ENCODE data around the gene SLC16A7.
A peak's percentile ranks its signal among the peaks of the same experiment; 100 is the strongest.

The SLC16A7 gene

DNA sequence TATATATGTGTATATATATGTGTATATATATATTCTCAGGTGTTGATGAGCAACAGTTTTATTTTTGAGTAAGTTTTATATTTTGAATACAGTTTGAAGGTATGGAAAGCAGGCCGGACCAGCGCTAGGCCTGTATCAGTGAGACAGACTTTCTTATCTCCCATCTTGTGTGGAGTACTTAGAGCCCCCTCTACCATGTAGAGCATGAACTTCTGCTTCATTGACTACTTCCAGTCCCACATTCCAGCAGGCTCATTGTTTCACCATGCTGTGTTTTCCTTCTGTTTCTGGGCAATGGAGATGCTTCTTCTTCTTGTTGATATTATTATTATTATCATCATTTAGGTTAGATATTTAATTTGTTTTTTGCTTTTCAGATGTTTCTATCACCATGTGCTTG is 76.4 kb downstream of the SLC16A7 start:
- no peak for DNase-seq

DNA sequence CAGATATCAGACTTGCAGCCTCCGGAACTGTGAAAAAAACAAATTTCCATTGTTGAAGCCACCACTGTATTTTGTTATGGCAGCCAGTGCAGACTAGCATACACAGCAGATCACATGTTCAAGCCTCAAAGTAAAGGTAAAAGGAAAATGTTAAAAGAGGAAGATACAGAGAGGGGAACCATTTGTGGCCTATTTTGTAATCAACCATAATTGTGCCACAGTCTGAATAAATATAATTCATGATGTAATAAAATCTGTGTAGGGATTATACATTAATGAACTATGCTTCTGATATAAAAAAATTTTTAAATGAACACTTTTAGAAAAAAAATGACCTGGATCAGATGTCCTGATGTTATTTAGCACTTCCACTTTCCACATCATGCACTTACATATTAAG is 79.6 kb downstream of the SLC16A7 start:
- no peak for DNase-seq

GRCh38 chr12:59677857-59678256 is 82.0 kb downstream of the SLC16A7 start:
- no peak for DNase-seq

DNA sequence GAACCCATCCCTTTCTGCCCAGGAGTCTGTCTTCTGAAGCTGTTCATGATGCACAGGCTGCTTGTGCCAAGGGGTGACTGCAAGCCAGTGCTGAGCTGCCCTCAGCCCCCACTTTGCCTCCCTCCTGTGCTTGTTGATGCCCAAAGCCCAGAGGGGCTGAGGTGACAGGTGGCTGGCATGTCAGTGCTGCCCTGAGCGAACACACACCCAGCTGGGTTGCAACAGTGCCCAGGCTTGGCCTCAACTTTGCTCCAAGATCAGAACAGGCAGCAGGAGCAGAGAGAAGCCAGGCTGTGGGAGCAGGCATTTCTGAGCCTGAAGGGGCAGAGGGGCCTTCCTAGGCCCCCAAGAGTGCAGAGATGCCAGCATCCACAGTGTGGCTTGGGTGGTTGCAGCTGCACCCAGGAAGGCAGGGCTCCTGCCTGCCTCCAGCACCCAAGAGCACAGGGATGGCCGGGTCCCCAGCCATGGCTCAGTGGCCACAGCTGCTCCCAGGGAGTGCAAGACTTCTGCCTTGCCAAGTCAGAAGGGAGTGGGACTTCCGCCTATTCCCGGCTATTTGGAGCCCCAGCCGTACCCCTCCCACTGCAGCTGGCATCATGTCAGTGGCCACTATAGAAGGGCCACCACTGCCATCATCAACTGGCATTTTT is 83.1 kb downstream of the SLC16A7 start:
- no peak for DNase-seq

DNA sequence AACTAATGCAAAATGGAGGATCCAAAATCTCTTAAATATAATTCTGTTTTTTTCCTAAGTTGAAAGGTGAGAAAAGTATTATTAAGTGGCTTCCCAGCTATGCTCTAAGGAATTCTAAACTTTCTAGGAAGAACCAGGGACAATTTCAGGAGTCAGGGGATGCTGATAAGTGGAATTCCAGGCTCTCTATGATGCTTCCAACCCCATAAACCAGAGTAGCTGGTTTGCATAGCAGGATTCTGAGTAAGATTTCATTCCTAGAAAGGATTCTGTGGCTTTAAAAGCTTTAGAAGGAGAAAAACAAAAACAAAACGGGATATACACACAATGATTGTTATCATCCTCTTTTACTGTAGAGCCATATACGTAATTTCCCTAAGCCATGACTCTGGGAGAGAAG is 93.9 kb downstream of the SLC16A7 start:
- DNase-seq = no peak

DNA sequence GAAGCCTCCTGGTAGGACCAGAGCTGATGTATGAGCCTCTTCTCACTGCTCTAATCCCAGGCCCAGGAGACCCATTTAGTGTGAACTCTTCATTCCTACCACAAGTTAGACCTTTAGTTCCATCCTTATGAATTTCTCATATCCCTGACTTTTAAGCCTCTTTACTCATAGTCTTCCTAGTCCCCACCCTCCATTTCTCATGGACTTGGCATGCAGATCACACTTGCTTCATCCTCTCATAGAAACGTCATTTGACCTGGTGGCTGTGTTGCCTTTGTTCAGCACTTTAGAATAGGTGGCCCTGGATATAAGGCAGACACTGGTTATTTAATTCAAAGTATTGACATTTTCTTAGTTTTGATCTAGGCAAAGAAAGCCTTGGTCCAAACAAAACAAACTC is 99.5 kb downstream of the SLC16A7 start:
- peak; percentile 71 for DNase-seq

GRCh38 chr12:59698600-59698999 is 102.8 kb downstream of the SLC16A7 start:
- no peak for DNase-seq

DNA sequence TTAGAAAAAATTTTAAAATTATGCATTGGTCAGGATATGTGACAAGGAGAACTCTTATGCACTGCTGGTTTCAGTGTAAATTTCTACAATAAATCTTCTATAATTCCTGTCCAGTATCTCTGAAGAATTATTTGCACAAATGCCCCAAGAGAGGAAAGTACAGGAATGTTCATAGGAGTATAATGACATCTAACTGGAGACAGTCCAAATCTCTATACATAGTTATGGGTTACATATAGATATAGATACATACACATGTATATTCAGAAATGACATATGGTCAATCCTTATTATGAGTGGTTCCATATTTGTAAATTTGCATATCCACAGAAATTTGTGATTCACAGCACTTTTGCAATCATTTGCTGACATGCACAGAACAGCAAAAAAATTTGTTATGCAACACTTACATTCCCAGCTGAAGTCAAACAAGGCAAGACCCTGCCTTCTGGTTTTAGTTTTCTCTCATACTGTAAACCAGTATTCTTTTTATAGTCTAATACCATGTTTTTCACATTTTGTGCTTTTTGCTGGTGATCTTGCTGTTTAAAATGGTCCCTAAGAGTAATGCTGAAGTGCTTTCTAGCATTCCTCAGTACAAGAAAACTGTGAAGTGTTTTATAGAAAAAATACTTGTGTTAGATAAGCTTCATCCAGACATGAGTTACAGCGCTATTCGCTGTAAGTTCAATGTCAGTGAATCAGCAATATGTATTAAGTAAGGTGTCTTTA is 103.8 kb downstream of the SLC16A7 start:
- DNase-seq = no peak

DNA sequence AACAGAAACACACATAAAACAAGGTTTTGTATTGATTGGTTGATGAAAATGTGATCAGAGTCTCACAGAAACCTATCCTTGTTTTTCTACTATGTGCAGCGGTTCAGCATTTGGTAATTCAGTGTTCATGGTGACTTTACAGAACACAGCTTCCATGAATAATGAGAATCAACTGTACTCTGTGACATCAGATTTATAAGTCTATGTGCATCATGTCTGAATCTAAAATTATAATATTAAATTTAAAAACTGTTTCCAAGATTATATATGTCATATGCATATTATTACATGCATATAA is 104.3 kb downstream of the SLC16A7 start:
- DNase-seq = no peak

- no peak for DNase-seq
Observed at GRCh38 chr12:59708064-59708463, 112.2 kb downstream of the SLC16A7 start.

DNA sequence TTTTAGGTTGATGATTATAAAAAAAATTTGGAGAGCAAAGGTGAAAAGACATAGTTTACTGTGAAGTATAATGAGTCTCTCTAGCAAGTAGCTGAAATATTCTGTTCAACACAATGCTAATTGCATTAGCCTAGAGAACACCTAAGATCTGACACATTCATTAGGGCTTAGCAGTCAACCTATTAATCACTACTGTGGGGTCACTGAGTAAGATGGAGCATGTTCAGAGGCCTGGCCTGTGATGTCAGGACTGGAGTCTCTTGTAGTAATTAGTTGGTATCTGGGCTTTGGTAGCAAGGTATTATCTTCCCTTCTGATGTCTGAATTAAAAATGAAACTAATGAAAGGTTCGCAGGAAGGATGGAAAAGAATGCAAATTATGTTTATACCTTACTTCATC is 112.7 kb downstream of the SLC16A7 start:
- no peak for DNase-seq

DNA sequence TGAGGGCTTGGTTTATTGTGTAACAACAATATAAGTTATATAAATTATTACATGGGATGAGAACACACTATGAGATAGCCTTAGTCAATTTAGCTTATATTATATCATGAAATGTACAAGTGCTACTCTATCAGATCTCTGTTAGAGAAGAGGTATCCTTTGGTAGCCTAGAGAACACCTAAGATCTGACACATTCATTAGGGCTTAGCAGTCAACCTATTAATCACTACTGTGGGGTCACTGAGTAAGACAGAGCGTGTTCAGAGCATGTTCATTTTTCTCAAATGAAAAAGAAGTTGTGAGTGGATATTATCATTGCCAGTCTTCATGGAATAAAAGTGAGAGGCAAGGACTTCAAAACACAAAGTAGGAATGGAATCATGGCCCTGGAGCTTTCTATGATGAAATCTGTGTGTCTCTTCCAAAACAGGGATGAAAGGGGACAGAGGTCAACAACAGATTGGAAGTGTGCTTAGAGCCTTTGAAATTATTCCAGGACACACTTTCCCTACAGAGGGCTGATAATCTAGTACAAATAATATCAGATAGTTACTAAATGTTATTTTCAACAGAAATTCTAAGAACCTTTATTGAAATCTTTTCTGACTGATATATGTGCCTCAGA is 114.3 kb downstream of the SLC16A7 start:
- DNase-seq = no peak

DNA sequence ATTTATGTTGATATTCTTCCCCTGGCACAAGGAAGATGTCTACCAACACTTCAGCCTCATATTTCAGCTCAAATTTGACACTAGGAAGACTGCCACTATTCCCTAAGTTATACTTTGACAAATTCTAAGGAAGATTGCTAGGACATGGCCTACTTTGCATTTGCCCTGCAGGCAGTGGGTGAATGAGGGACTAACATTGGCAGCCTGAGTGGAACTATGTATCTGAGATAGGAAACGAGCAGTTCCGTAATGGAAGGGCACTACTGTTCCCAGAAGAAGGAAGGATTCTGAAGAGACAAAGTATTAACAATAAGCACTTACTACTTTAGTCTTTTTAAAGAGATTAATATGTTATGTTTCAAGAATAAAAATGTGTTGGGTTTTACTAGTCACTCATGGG is 115.1 kb downstream of the SLC16A7 start:
- no peak for DNase-seq

GRCh38 chr12:59715434-59715833 is 119.6 kb downstream of the SLC16A7 start:
- no peak for DNase-seq

- no peak for DNase-seq
Observed at GRCh38 chr12:59716043-59716442, 120.2 kb downstream of the SLC16A7 start.

DNA sequence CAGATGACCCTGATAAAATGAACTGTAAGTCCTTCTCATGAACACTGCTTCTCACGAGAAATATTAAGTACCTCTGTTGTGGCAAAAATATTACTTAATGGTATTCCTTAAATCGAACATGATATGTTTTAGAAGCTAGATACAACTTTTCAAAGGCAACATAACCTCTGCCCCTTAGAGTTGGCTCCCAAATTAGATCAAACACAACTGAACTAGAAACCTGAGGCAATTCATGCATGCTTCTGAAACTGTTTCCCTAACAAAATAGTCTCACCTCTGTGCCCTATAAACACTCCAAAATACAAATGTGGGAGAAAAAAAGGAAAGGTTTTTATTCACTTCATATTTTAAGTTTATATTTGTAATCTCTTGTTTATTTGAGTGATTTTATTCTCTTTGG is 121.6 kb downstream of the SLC16A7 start:
- DNase-seq = no peak

GRCh38 chr12:59719701-59720100 is 123.9 kb downstream of the SLC16A7 start:
- no peak for DNase-seq

DNA sequence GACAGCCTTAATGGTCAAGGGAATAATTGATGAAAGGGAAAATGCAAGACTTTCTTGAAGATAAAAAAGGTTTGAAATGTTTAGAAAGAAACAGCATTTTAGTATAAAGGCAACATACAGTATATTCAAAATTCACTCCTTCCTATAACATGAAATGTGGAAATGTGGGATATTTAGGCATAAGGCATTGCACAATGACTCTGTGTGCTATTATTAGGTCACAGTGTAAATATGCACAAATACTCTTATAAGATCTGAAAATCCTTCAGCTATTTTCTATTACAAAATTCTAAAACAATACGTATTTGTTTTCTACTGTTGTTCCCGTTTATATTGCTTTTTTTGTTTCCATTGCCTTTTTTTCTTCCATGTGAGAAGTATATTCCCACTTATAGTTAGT is 127.7 kb downstream of the SLC16A7 start:
- DNase-seq = no peak

GRCh38 chr12:59724011-59724695 is 128.3 kb downstream of the SLC16A7 start:
- no peak for DNase-seq

- DNase-seq = no peak
Observed at GRCh38 chr12:59733200-59733599, 137.4 kb downstream of the SLC16A7 start.

- no peak for DNase-seq
Observed at GRCh38 chr12:59734371-59734770, 138.5 kb downstream of the SLC16A7 start.

DNA sequence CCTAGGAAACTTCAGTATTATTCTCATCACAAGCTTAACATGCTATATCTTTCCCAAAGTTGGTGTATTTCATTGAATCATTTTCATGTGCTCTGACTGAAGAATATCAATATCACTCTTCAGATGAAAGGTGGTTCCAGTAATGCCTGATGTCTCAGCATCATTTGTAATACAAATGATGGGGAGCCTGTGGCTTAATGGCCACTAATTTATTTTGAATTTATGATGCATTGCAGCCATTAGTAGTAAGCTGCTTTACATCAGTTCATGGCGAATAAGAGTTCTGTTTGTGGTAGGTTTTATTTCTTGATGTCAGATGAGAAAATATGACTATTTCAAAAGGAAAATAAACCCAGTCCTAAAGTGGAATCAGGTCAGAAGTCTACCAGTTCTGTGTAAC is 139.4 kb downstream of the SLC16A7 start:
- no peak for DNase-seq

- DNase-seq = no peak
Observed at GRCh38 chr12:59736359-59736758, 140.5 kb downstream of the SLC16A7 start.

GRCh38 chr12:59736786-59737185 is 141.0 kb downstream of the SLC16A7 start:
- peak; percentile 89 for DNase-seq
